Vagina (tissue), 2 donors: Measurements from ENCODE around the gene PTPRN2. TPM values are rescaled to one million over a fixed set of nuclear protein-coding genes. Genes with fewer than 3 reads are reported as not detected.

ENCODE experiments used
- DNase-seq, 2 donors: peaks; one replicate each; pipeline ENCODE4 v3.0.0-alpha.2; 2017; ENCODE audit errors: extremely low spot score in 2 of 2
- H3K27ac ChIP-seq: fragments of 200-600 bp; sonication (generic); one replicate; pipeline ENCODE4 v1.5.1; 2019
- H3K27me3 ChIP-seq: fragments of 200-600 bp; sonication (generic); one replicate; pipeline ENCODE4 v1.5.1; 2019
- H3K36me3 ChIP-seq, 2 donors: fragments of 200-600 bp; sonication (generic); one replicate each; pipeline ENCODE4 v1.5.1; 2017 to 2019
- H3K4me1 ChIP-seq: fragments of 200-600 bp; sonication (generic); one replicate; pipeline ENCODE4 v1.5.1; 2019
- H3K4me3 ChIP-seq, 2 donors: fragments of 200-600 bp; sonication (generic); 1 replicate in 1 of 2; 2 replicates in 1 of 2; pipeline ENCODE4 v1.5.1; 2016 to 2019
- H3K9me3 ChIP-seq: fragments of 200-600 bp; sonication (generic); one replicate; pipeline ENCODE4 v1.5.1; 2019
- CTCF ChIP-seq, 3 experiments: fragments of 450-650 bp in 2 of 3; fragments of 200-600 bp in 1 of 3; sonication (generic) in 1 of 3; IDR thresholded peaks; one replicate each; pipeline ENCODE4 v1.5.1; 2017 to 2019; ENCODE audit warnings: antibody characterized with exemption in 3 of 3, mild to moderate bottlenecking in 2 of 3, moderate library complexity in 2 of 3
- POLR2A ChIP-seq, 2 donors: fragments of 450-650 bp; IDR thresholded peaks; one replicate each; pipeline ENCODE4 v1.6.1; 2017; ENCODE audit warnings: antibody characterized with exemption in 2 of 2, mild to moderate bottlenecking in 2 of 2, moderate library complexity in 2 of 2
- POLR2AphosphoS5 ChIP-seq, 2 donors: sonication (generic); formaldehyde crosslinking; IDR thresholded peaks; one replicate each; pipeline ENCODE4 v1.9.0; 2017; ENCODE audit warnings: antibody characterized with exemption in 2 of 2, mild to moderate bottlenecking in 2 of 2, low read depth in 1 of 2; ENCODE audit not compliant: insufficient read depth in 1 of 2
- intact Hi-C: fragments of 100-400 bp; cut with DNase I; formaldehyde crosslinking; loops from one replicate; pipeline ENCODE4 v1.15.1; 2023
- total RNA-seq: library from RNA; depleted of rRNA; stranded (reverse); fragments of >200 nt; gene quantifications from one replicate; pipeline ENCODE4 v1.2.3, GENCODE V29; 2016

PTPRN2 gene
- total RNA-seq, 1 donor from 2014 or later: 7.4 TPM

DNA sequence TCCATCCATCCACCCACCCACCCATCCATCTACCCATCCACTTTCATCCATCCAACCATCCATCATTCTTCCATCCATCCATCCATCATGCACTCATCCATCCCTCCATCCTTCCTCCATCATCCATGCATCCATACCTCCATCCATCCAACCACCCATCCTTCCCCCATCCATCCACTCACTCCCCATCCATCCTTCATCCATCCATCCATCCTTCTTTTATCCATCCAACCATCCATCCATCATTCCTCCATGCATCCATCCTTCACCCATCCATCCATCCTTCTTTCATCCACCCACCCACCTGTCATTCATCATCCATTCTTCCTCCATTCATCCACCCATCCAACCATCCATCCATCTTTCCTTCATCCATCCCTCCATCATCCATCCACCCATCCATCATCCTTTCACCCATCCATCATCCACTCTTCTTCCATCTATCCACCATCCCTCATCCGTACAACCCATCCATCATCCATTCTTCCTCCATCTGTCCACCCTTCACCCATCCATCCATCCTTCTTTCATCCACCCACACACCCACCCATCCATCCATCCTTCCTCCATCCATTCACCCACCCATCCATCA, 822.6 kb downstream of the PTPRN2 start:
- intact Hi-C loops: no loop called here
- H3K4me3 ChIP-seq: no peak overlapping the region
- H3K27me3 ChIP-seq: no peaks in the 10 kb centered on the region
- no peak overlapping the region for H3K27ac ChIP-seq
- DNase-seq: no peak
- H3K36me3 ChIP-seq: no peaks in the 10 kb centered on the region
- H3K9me3 ChIP-seq: no peaks in the 10 kb centered on the region
- H3K4me1 ChIP-seq: no peaks in the 10 kb centered on the region
- TF ChIP-seq CTCF (IDR thresholded peaks at IDR 0.05) (no peak), POLR2A (IDR thresholded peaks at IDR 0.05) (no peak), POLR2AphosphoS5 (IDR thresholded peaks at IDR 0.05; ENCODE audit: insufficient read depth in 1 of 2, low read depth in 1 of 2) (no peak)

- DNase-seq: no peak
- Histone ChIP-seq H3K9me3 (no peaks in the 10 kb centered on the region), H3K27me3 (no peaks in the 10 kb centered on the region), H3K27ac (no peak overlapping the region), H3K36me3 (no peaks in the 10 kb centered on the region), H3K4me3 (no peak overlapping the region), H3K4me1 (no peaks in the 10 kb centered on the region)
- intact Hi-C loops: no loop called here
- TF ChIP-seq POLR2A (IDR thresholded peaks at IDR 0.05) (no peak), CTCF (IDR thresholded peaks at IDR 0.05) (no peak), POLR2AphosphoS5 (IDR thresholded peaks at IDR 0.05; ENCODE audit: insufficient read depth in 1 of 2, low read depth in 1 of 2) (no peak)
Observed at GRCh38 chr7:157764193-157764592, 823.4 kb downstream of the PTPRN2 start.

DNA sequence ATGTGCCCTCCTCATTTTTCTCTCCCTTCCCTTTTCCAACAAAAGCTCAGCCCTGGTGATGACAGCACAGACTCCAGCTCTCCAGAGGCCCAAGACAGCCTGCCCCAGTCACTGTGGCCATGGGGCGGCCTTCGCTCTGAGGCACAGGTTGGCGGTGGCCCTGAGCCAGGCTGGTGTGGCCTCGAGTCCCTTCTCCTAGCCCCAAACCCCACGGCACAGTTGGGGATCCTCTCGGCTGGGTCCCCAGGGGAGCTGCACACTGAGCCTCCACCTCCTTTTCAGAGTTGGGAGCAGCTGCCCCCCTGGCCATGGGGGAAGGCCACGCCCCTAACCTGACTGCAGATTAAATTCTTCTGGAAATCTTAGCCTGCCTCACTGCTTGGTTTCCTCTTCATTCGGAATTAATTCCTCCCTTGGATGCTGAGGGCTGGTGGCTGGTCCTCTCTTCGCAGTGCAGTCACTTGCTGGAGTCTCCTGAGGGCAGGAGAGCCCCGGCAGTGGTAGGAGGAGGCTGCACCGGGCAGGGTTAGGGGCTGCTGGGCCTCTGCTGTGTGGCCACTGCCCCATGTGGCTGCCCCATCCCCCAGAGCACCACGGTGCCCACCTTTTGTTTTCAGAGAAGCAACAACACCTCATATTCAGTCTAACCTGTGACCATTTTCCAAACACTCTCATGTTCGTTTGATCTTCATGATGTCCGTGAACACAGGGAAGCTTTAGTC, 824.2 kb downstream of the PTPRN2 start:
- DNase-seq: no peak

DNA sequence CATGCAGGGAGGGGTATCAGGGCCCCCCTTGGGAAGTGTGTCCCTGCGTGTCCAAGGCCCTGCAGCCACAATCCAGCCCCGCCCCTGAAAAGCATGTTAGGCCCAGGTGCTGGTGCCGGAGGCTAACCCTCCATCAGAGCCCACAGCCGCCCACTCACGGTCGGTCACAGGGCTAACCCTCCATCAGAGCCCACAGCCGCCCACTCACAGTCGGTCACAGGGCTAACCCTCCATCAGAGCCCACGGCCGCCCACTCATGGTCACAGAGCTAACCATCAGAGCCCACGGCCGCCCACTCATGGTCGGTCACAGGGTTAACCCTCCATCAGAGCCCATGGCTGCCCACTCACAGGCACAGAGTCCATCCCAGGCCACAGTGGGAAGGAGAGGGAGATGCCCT, 824.8 kb downstream of the PTPRN2 start:
- H3K36me3 ChIP-seq: no peaks in the 10 kb centered on the region
- no peak for DNase-seq
- H3K27me3 ChIP-seq: no peaks in the 10 kb centered on the region
- no peaks in the 10 kb centered on the region for H3K9me3 ChIP-seq
- no peak overlapping the region for H3K4me3 ChIP-seq
- intact Hi-C loops: no loop called here
- H3K4me1 ChIP-seq: no peaks in the 10 kb centered on the region
- TF ChIP-seq CTCF (IDR thresholded peaks at IDR 0.05): no peak
- TF ChIP-seq POLR2A (IDR thresholded peaks at IDR 0.05): no peak
- no peak for TF ChIP-seq POLR2AphosphoS5 (IDR thresholded peaks at IDR 0.05; ENCODE audit: insufficient read depth in 1 of 2, low read depth in 1 of 2)
- H3K27ac ChIP-seq: no peak overlapping the region

More for the DNA sequence above, 824.2 kb downstream of the PTPRN2 start:
- TF ChIP-seq POLR2A (IDR thresholded peaks at IDR 0.05) (no peak), POLR2AphosphoS5 (IDR thresholded peaks at IDR 0.05; ENCODE audit: insufficient read depth in 1 of 2, low read depth in 1 of 2) (no peak), CTCF (IDR thresholded peaks at IDR 0.05) (no peak)
- intact Hi-C loops: no loop called here
- Histone ChIP-seq H3K4me1 (no peaks in the 10 kb centered on the region), H3K36me3 (no peaks in the 10 kb centered on the region), H3K27ac (no peak overlapping the region), H3K9me3 (no peaks in the 10 kb centered on the region), H3K4me3 (no peak overlapping the region), H3K27me3 (no peaks in the 10 kb centered on the region)
